Upper lobe of left lung (tissue), 4 donors: ENCODE results near the gene NTNG2.

ENCODE experiments used
- CTCF ChIP-seq, 6 experiments: fragments of 450-650 bp in 4 of 6; fragments of 200-600 bp in 2 of 6; sonication (generic) in 2 of 6; IDR thresholded peaks; one replicate each; pipeline ENCODE4 v1.5.1; 2016 to 2019; ENCODE audit warnings: antibody characterized with exemption in 6 of 6
- POLR2A ChIP-seq, 4 donors: fragments of 450-650 bp; IDR thresholded peaks; one replicate each; pipeline ENCODE4 v1.5.1; 2016 to 2017; ENCODE audit warnings: antibody characterized with exemption in 4 of 4, mild to moderate bottlenecking in 2 of 4
- POLR2AphosphoS5 ChIP-seq, 2 donors: sonication (generic); formaldehyde crosslinking; IDR thresholded peaks; one replicate each; pipeline ENCODE4 v1.5.1; 2017; ENCODE audit warnings: antibody characterized with exemption in 2 of 2

DNA sequence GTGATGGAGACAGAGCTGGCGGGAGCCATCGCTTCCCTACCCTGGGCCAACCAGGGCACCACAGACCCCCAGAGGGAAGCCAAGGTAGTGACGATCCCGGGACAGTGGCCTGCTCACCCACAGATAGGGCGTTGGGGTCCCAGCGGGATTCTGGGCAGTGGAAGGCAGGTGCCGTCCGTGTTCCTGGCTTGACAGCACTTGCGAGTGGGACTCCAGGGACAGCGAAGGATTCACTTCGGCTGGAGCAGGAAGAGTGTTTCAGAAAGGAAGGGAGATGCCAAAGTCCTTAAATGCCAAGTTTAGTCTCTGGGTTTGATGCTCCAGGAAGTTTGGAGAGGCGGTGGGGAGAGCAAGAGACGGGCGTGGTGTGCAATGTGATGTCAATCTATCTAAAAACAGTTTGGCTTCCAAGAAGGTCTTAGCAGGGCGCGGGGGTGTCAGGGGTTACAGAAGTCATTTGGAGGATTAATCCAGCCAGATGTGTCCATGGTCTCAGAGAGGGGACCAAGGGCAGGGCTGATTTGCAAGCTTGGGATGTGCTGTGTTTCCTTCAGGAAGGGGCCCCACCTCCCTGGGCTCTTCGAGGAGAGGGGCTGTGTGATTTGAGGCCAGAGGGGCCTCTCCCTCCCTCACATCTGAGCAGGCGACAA is 74.9 kb downstream of the NTNG2 start:
- TF ChIP-seq CTCF (IDR thresholded peaks at IDR 0.05) (no peak), POLR2AphosphoS5 (IDR thresholded peaks at IDR 0.05) (no peak), POLR2A (IDR thresholded peaks at IDR 0.05) (no peak)
